Breast epithelium (tissue), 4 donors: ENCODE data around the gene PTPN6. TPM values are rescaled to one million over a fixed set of nuclear protein-coding genes. Genes with fewer than 3 reads are reported as not detected.

Experiments used
- DNase-seq, 2 donors: peaks; one replicate each; pipeline ENCODE4 v3.0.0-alpha.2; 2019; ENCODE audit warnings: low spot score in 2 of 2
- H3K27ac ChIP-seq, 2 donors: fragments of 200-600 bp; sonication (generic) in 1 of 2; one replicate each; pipeline ENCODE4 v1.5.1; 2016 to 2019; ENCODE audit warnings: mild to moderate bottlenecking in 1 of 2
- H3K27me3 ChIP-seq, 2 donors: fragments of 200-600 bp; sonication (generic) in 1 of 2; one replicate each; pipeline versions ENCODE4 v1.5.1 to v1.6.0; 2017 to 2019; ENCODE audit warnings: control low read depth in 1 of 2, mild to moderate bottlenecking in 1 of 2
- H3K36me3 ChIP-seq: fragments of 200-600 bp; one replicate; pipeline ENCODE4 v1.5.1; 2019
- H3K4me1 ChIP-seq, 2 donors: fragments of 200-600 bp; sonication (generic); one replicate each; pipeline ENCODE4 v1.5.1; 2016 to 2019; ENCODE audit warnings: control low read depth in 1 of 2
- H3K4me3 ChIP-seq, 3 donors: fragments of 200-600 bp; sonication (generic); 1 replicate in 2 of 3; 2 replicates in 1 of 3; pipeline ENCODE4 v1.5.1; 2016 to 2019; ENCODE audit warnings: mild to moderate bottlenecking in 3 of 3, moderate library complexity in 2 of 3
- H3K9me3 ChIP-seq, 2 donors: fragments of 200-600 bp; sonication (generic) in 1 of 2; one replicate each; pipeline ENCODE4 v1.5.1; 2016 to 2019; ENCODE audit warnings: control low read depth in 1 of 2
- POLR2A ChIP-seq: fragments of 450-650 bp; IDR thresholded peaks from one replicate; pipeline ENCODE4 v1.6.1; 2016; ENCODE audit warnings: antibody characterized with exemption, mild to moderate bottlenecking, moderate library complexity
- POLR2AphosphoS5 ChIP-seq, 3 donors: sonication (generic); formaldehyde crosslinking; IDR thresholded peaks; one replicate each; pipeline ENCODE4 v1.6.1; 2017; ENCODE audit warnings: antibody characterized with exemption in 3 of 3
- intact Hi-C: fragments of 100-400 bp; cut with DNase I; formaldehyde crosslinking; loops from one replicate; pipeline ENCODE4 v1.15.1; 2023; ENCODE audit warnings: low total_unique reads
- total RNA-seq, 3 donors: library from RNA; depleted of rRNA; stranded (reverse); fragments of >200 nt; gene quantifications; one replicate each; pipeline ENCODE4 v1.1.0, GENCODE V29; 2016
- TF ChIP-seq, protein P1 (sequence below), 3 donors: fragments of 450-650 bp; IDR thresholded peaks; one replicate each; pipeline ENCODE4 v1.5.1; 2016 to 2017; ENCODE audit warnings: antibody characterized with exemption in 3 of 3, mild to moderate bottlenecking in 3 of 3, moderate library complexity in 3 of 3

PTPN6 gene
- total RNA-seq, 3 donors from 2014 or later, result 14.7 to 28.0 (median 20.3) TPM

DNA sequence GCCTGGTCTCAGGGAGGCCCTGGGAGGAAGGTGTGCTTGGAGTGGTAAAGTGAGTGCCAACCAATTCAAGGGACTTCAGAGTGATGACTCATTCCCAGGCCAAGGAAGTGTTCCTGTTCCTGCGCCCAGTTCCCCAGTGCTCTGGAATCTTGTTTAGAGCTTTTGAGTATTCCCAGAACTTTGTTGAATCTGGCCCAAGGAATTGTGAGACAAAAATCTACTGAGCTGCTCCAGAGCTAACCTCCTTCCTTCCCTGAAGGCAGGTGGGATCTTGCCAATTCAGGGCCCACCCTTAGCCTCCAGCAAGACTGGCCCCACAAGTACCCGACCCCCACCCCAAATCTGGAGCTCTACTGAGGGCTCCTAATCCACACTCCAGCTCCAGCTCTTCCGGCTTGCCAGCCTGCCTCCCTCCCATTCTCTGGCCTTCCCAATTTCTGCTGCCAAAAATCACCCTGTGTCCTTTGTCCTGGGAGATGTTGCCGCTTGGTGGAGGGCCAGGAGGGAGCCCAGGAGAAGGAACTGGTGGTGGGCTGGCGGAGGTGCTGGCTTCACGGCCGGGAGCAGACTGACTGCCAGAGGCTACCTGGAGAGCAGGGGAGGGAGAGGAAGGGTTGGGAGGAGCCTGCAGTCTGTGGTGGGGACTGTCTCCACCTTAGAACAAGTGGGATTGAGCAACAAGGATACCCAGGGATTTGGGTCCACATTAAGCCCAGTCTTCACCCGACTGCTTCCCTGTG is 25.4 kb upstream of the PTPN6 start:
- peak overlapping the region; percentile 99 for H3K27ac ChIP-seq
- TF ChIP-seq POLR2A (peak; percentile 40), POLR2AphosphoS5 (IDR thresholded peaks at IDR 0.05) (peak; percentile 40 to 70 (median 51))
- TF ChIP-seq, protein P1, sequence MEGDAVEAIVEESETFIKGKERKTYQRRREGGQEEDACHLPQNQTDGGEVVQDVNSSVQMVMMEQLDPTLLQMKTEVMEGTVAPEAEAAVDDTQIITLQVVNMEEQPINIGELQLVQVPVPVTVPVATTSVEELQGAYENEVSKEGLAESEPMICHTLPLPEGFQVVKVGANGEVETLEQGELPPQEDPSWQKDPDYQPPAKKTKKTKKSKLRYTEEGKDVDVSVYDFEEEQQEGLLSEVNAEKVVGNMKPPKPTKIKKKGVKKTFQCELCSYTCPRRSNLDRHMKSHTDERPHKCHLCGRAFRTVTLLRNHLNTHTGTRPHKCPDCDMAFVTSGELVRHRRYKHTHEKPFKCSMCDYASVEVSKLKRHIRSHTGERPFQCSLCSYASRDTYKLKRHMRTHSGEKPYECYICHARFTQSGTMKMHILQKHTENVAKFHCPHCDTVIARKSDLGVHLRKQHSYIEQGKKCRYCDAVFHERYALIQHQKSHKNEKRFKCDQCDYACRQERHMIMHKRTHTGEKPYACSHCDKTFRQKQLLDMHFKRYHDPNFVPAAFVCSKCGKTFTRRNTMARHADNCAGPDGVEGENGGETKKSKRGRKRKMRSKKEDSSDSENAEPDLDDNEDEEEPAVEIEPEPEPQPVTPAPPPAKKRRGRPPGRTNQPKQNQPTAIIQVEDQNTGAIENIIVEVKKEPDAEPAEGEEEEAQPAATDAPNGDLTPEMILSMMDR (IDR thresholded peaks at IDR 0.05), result peak in 2 of 3 donors; percentile 23
- H3K9me3 ChIP-seq, result no peaks in the 10 kb centered on the region
- DNase-seq, result peak in 1 of 2 donors; percentile 94
- peaks cover 11 to 27% of the 10 kb centered on the region in 2 donors for H3K4me1 ChIP-seq
- intact Hi-C loops, result no loop called here
- H3K27me3 ChIP-seq, result no peaks in the 10 kb centered on the region
- peak overlapping the region; percentile 94 to 96 (median 95) for H3K4me3 ChIP-seq
- no peaks in the 10 kb centered on the region for H3K36me3 ChIP-seq

DNA sequence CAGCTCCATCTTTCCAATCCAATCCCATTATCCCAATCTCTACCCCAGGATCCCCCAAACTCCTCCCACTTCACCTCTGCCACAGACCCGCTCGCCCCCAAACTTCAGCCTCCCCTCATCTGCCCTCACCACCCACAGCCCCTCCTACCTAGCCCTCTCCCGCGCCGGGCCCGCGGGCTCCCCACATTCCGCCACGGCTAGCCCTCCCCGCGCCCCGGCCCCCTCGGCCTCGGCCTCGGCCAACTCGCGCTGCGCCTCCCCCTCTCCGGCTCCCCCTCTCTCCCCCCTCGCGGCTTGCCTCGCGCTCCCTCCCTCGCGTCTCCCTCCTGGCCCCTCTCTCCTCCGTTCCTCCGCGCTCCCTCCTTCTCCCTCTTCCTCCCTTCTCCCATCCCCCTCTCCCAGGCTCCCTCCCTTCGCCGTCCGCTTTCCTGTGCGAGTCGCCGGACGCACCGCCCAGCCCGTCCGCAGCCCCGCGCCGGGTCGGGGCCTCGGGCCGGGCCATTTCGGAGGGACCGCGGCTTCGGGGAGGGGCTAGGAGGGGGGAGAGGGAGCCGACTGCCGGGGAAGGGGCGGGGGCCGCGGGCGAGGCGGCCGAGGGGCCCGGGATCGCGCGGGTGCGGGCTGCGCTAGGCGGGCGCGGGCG is 23.7 kb upstream of the PTPN6 start, which contains the start of gene ATN1:
TSS of gene ATN1 (plus strand) at position 581 of the 643 bp plus-strand sequence. CDS start 6,043 bp downstream, outside the sequence.
- Histone ChIP-seq H3K27me3 (no peaks in the 10 kb centered on the region), H3K4me1 (peaks cover 11 to 36% of the 10 kb centered on the region in 2 donors), H3K27ac (peak within 1 kb of the TSS; percentile 99), H3K36me3 (no peaks in the 10 kb centered on the region), H3K4me3 (peak within 1 kb of the TSS; percentile 94 to 96 (median 95)), H3K9me3 (no peaks in the 10 kb centered on the region)
- intact Hi-C loops, result no loop called here
- TF ChIP-seq POLR2AphosphoS5 (IDR thresholded peaks at IDR 0.05) (peak; percentile 68 to 86 (median 74)), POLR2A (peak; percentile 30)
- TF ChIP-seq, protein P1 (IDR thresholded peaks at IDR 0.05), result peak in 1 of 3 donors; percentile 13
- peak; percentile 77 to 80 for DNase-seq

DNA sequence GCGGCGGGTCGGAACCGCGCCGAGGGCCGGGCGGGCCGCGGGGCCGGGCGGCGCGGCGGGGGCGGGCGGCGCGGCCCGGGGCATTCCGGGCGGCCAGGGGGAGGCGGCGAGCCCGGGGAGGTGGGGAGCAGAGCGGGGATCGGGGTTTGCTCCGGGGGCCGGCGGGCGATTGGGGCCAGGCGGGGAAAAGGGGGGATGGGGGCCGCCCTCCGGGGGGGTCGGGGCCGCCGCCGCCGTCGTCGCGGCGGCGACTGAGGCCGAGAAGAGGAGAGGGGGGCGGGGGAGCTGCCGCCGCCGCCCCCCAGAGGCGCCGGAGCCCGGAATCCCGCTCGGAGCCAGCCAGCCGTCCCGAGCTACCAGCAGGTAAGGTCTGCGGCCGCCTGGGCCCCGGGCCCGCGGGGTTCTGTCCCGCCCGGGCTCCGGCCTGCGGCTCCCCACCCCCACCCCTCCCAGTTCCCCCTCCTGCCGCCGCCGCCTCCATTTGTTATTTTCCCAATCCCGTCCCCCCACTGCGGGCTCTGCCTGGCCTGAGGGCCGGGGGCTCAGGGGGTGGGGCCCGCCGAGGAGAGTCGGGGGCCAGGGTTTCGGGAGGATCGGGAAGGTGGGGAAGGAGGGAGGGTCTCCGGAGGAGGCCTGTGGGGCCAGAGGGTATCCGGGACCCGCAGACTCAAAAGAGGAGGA is 23.0 kb upstream of the PTPN6 start:
- Histone ChIP-seq H3K9me3 (no peaks in the 10 kb centered on the region), H3K4me3 (peak overlapping the region; percentile 94 to 96 (median 95)), H3K4me1 (peaks cover 11 to 41% of the 10 kb centered on the region in 2 donors), H3K27me3 (no peaks in the 10 kb centered on the region), H3K36me3 (no peaks in the 10 kb centered on the region), H3K27ac (peak overlapping the region; percentile 99)
- intact Hi-C loops, result no loop called here
- DNase-seq, result no peak
- TF ChIP-seq POLR2AphosphoS5 (IDR thresholded peaks at IDR 0.05) (no peak), POLR2A (no peak)
- TF ChIP-seq, protein P1 (IDR thresholded peaks at IDR 0.05), result no peak

DNA sequence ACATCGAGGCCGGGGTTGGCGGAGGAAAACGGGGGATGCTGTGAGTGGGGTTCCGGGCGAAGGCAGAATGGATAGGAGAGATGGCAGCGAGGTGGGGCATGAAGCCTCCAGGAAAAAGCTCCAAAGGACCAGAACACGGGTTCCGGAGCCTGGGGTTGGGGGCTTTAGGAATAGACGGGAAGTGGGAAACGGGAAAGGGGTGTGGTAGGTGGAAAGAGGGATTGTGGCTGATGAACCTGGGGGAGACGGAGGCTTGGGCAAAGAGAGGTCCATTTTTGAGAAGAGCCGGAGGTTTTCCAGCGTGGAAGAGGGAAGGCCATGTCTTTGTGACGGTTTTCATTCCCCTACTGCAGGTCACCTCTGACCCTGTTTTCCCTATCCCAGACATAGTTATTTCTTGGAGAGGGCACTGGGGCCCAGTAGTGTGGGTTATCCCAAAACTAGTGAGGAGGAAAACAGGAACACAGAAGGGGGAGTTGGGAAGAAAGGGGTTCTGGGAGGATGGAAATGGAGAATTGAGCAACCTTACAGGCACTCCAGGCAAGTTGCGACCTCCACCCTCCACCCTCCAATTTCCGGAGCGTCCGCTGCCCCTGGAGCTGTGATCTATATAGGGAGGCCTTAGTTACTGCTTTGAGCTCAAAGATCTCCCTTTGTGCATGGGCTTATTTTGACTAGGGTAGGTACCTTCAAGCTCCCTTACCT is 22.3 kb upstream of the PTPN6 start:
- Histone ChIP-seq H3K4me1 (peaks cover 11 to 47% of the 10 kb centered on the region in 2 donors), H3K9me3 (no peaks in the 10 kb centered on the region), H3K27ac (peak overlapping the region; percentile 99), H3K36me3 (no peaks in the 10 kb centered on the region), H3K4me3 (peak overlapping the region; percentile 94 to 96 (median 95)), H3K27me3 (no peaks in the 10 kb centered on the region)
- TF ChIP-seq, protein P1 (IDR thresholded peaks at IDR 0.05), result no peak
- TF ChIP-seq POLR2AphosphoS5 (IDR thresholded peaks at IDR 0.05) (peak in 1 of 3 donors; percentile 10), POLR2A (no peak)
- no peak for DNase-seq
- intact Hi-C loops, result no loop called here
